HepG2 (cell line): ENCODE data around the gene FKBP14. TPM values are rescaled to one million over a fixed set of nuclear protein-coding genes. Genes with fewer than 3 reads are reported as not detected.

ENCODE experiments used
- ATAC-seq: fragments of 200-7000 bp; cut with Tn5 transposase; 3 replicates; pipeline ENCODE4 v1.9.1; 2020; ENCODE audit warnings: mild to moderate bottlenecking, moderate library complexity
- Bru-seq: library from RNA; stranded (reverse); fragments of 400-500 nt; gene quantifications from one replicate; lab custom pipeline; 2021; lab: Mats Ljungman, UMichigan
- BruChase-seq, 2 experiments: library from RNA; stranded (reverse); fragments of 400-500 nt; gene quantifications; one replicate each; lab custom pipeline; 2021; lab: Mats Ljungman, UMichigan
- BruUV-seq: library from RNA; stranded (reverse); fragments of 400-500 nt; replicated peaks from 2 replicates; lab custom pipeline; 2021; lab: Mats Ljungman, UMichigan
- CTCF ChIA-PET: fragments of 300-600 bp; formaldehyde crosslinking; extraction: SDS; loops from one replicate; lab custom pipeline; 2021; ENCODE audit warnings: low total read pairs, inconsistent platforms, low intra/inter-chr PET ratio; lab: Yijun Ruan, JAX
- POLR2A ChIA-PET: fragments of 350-600 bp; sonication (Branson Sonifier 250); formaldehyde crosslinking; loops from one replicate; lab custom pipeline; 2020; ENCODE audit warnings: antibody characterized with exemption, inconsistent platforms; lab: Yijun Ruan, JAX
- DNase-seq: peaks from one replicate; pipeline ENCODE4 v3.0.0-alpha.2; 2015; ENCODE audit warnings: low spot score
- FAIRE-seq: peaks from 3 replicates; lab custom pipeline; 2011; peaks lifted over from hg19 to GRCh38; lab: Jason Lieb, UNC
- H2AFZ ChIP-seq: one replicate; pipeline ENCODE4 v1.6.1; 2011; ENCODE audit warnings: low read length, inconsistent platforms
- H3K27ac ChIP-seq: fragments of 300-600 bp; 3 replicates; pipeline ENCODE4 v1.8.0; 2011; ENCODE audit warnings: mixed run types, mild to moderate bottlenecking, mixed read lengths, low read length, inconsistent platforms; ENCODE audit not compliant: insufficient read depth; ENCODE audit errors: extremely low read length
- H3K27me3 ChIP-seq, 2 experiments: fragments of 200-600 bp in 1 of 2; 2 replicates in 1 of 2; 3 replicates in 1 of 2; pipeline versions ENCODE4 v1.6.0 to v1.8.0; 2011; ENCODE audit warnings: low read length in 2 of 2, mild to moderate bottlenecking in 2 of 2, moderate library complexity in 2 of 2, inconsistent platforms in 1 of 2; ENCODE audit not compliant: insufficient read depth in 2 of 2, control insufficient read depth in 1 of 2
- H3K36me3 ChIP-seq, 2 experiments: fragments of 200-600 bp in 1 of 2; replicated peaks in 1 of 2; 2 replicates in 1 of 2; 3 replicates in 1 of 2; pipeline versions ENCODE4 v1.5.1 to v1.8.0; 2011; ENCODE audit warnings: low read length in 2 of 2, inconsistent platforms in 1 of 2; ENCODE audit not compliant: insufficient read depth in 2 of 2, control insufficient read depth in 1 of 2
- H3K4me1 ChIP-seq: 2 replicates; pipeline ENCODE4 v1.5.1; 2012; ENCODE audit warnings: low read length, inconsistent platforms; ENCODE audit not compliant: insufficient read depth
- H3K4me2 ChIP-seq: 2 replicates; pipeline ENCODE4 v1.6.0; 2011; ENCODE audit warnings: low read depth, low read length, inconsistent platforms
- H3K4me3 ChIP-seq, 3 experiments: fragments of 200-600 bp in 1 of 3; sonication (generic), shearing (Covaris generic) in 1 of 3; replicated peaks in 1 of 3; 2 replicates each; pipeline ENCODE4 v1.5.1; 2011 to 2016; ENCODE audit warnings: low read length in 3 of 3, inconsistent platforms in 2 of 3, low read depth in 2 of 3, mild to moderate bottlenecking in 2 of 3, control low read depth in 1 of 3, mixed read lengths in 1 of 3; ENCODE audit not compliant: insufficient read depth in 1 of 3
- H3K79me2 ChIP-seq: one replicate; pipeline ENCODE4 v1.6.1; 2011; ENCODE audit warnings: low read length, inconsistent platforms; ENCODE audit not compliant: insufficient read depth
- H3K9ac ChIP-seq: 2 replicates; pipeline ENCODE4 v1.6.0; 2011; ENCODE audit warnings: mild to moderate bottlenecking, low read depth, low read length, inconsistent platforms; ENCODE audit not compliant: insufficient read depth
- H3K9me3 ChIP-seq: 2 replicates; pipeline ENCODE4 v1.5.1; 2012; ENCODE audit warnings: mild to moderate bottlenecking, low read length
- H4K20me1 ChIP-seq: 2 replicates; pipeline ENCODE4 v1.6.0; 2011; ENCODE audit warnings: inconsistent platforms, mild to moderate bottlenecking, low read length, moderate library complexity; ENCODE audit not compliant: insufficient read depth
- BHLHE40 ChIP-seq: IDR thresholded peaks from 2 replicates; pipeline ENCODE4 v1.6.1; 2011; ENCODE audit warnings: low read length, improper control_type of control experiment
- CAMTA2 ChIP-seq: sonication (generic); formaldehyde crosslinking; IDR thresholded peaks from 2 replicates; pipeline ENCODE4 v1.4.0; 2020; ENCODE audit warnings: mild to moderate bottlenecking, missing genetic modification reagents, borderline replicate concordance
- HNF4A ChIP-seq: sonication (generic); formaldehyde crosslinking; IDR thresholded peaks from 2 replicates; pipeline ENCODE4 v1.4.0; 2020; ENCODE audit warnings: missing genetic modification reagents
- KLF11 ChIP-seq: IDR thresholded peaks from 2 replicates; pipeline ENCODE4 v1.6.1; 2016; ENCODE audit warnings: missing compliant biosample characterization
- KMT2B ChIP-seq: IDR thresholded peaks from 2 replicates; pipeline ENCODE4 v1.6.1; 2016; ENCODE audit warnings: missing genetic modification reagents, missing compliant biosample characterization
- PHF20 ChIP-seq: sonication (generic); formaldehyde crosslinking; IDR thresholded peaks from 2 replicates; pipeline ENCODE4 v1.5.0; 2020; ENCODE audit warnings: mild to moderate bottlenecking, missing genetic modification reagents
- SIN3A ChIP-seq: IDR thresholded peaks from 2 replicates; pipeline ENCODE4 v1.6.1; 2011; ENCODE audit warnings: low read depth, mild to moderate bottlenecking, control low read depth, low read length, borderline replicate concordance
- SIN3B ChIP-seq: fragments of 150-350 bp; IDR thresholded peaks from 2 replicates; pipeline ENCODE4 v1.6.1; 2014; ENCODE audit warnings: low read length
- SIX1 ChIP-seq: sonication (generic); formaldehyde crosslinking; IDR thresholded peaks from 2 replicates; pipeline ENCODE4 v1.4.0; 2020; ENCODE audit warnings: missing genetic modification reagents, borderline replicate concordance
- SPEN ChIP-seq: sonication (generic); formaldehyde crosslinking; IDR thresholded peaks from 2 replicates; pipeline ENCODE4 v1.5.1; 2020; ENCODE audit warnings: low read depth, mild to moderate bottlenecking, missing genetic modification reagents
- ZC3H13 ChIP-seq: sonication (generic); formaldehyde crosslinking; IDR thresholded peaks from 2 replicates; pipeline ENCODE4 v1.8.1; 2023; ENCODE audit warnings: mild to moderate bottlenecking, missing genetic modification reagents, moderate library complexity
- ZKSCAN8 ChIP-seq: IDR thresholded peaks from 2 replicates; pipeline ENCODE4 v1.6.1; 2016; ENCODE audit warnings: borderline replicate concordance, missing genetic modification reagents, missing compliant biosample characterization
- ZMYM3 ChIP-seq: sonication (generic); formaldehyde crosslinking; IDR thresholded peaks from 2 replicates; pipeline ENCODE4 v1.5.1; 2020; ENCODE audit warnings: mild to moderate bottlenecking, missing genetic modification reagents
- ZNF556 ChIP-seq: sonication (generic); formaldehyde crosslinking; IDR thresholded peaks from 2 replicates; pipeline ENCODE4 v1.4.0; 2020; ENCODE audit warnings: mild to moderate bottlenecking, missing genetic modification reagents, borderline replicate concordance
- ZSCAN12 ChIP-seq: sonication (generic); formaldehyde crosslinking; IDR thresholded peaks from 2 replicates; pipeline ENCODE4 v1.9.0; 2021; ENCODE audit warnings: mild to moderate bottlenecking, missing genetic modification reagents
- WGBS: methylation state at CpG from one replicate; pipeline ENCODE4 v1.1.6; 2017; ENCODE audit warnings: low lambda C conversion rate; 5-methylcytosine and 5-hydroxymethylcytosine counted together
- in situ Hi-C: cut with HindIII; loops from 2 replicates; pipeline ENCODE4 v1.10.0; 2017; ENCODE audit warnings: low pct_unique_long_range_greater_than_20kb; ENCODE audit not compliant: extremely low pct_ligation_motif_present
- intact Hi-C: fragments of 100-400 bp; cut with micrococcal nuclease; formaldehyde crosslinking; loops from one replicate; pipeline ENCODE4 v1.10.0; 2022; ENCODE audit not compliant: unreplicated experiment
- long read RNA-seq, 2 experiments: library from RNA in 1 of 2; library from polyadenylated mRNA in 1 of 2; stranded (forward) in 1 of 2; unstranded in 1 of 2; transcript quantifications; one replicate each; pipeline ENCODE4 v2.0.0, GENCODE V29; 2019 to 2022
- polyA minus RNA-seq, 3 experiments: library from RNA; depleted of rRNA, polyadenylated mRNA; stranded (reverse); fragments of >200 nt; gene quantifications; 2 replicates each; pipeline ENCODE4 v1.2.3, GENCODE V29; 2011; ENCODE audit warnings: low replicate concordance in 1 of 3
- polyA plus RNA-seq, 8 experiments: library from polyadenylated mRNA; depleted of rRNA in 3 of 8; stranded (reverse) in 7 of 8; unstranded in 1 of 8; fragments of >200 nt; fragmentation: Illumina TruSeq in 4 of 8; extraction: Trizol in 4 of 8; gene quantifications; 2 replicates each; pipeline versions ENCODE4 v1.2.1 to v1.2.3, GENCODE V29; 2011 to 2016; ENCODE audit warnings: low read depth in 4 of 8, missing spikeins in 1 of 8, mixed read lengths in 1 of 8; ENCODE audit not compliant: insufficient read depth in 1 of 8
- total RNA-seq, 5 experiments: library from RNA; depleted of rRNA; stranded (reverse); fragments of >200 nt; fragmentation: Illumina TruSeq; extraction: Trizol; gene quantifications; 2 replicates each; pipeline ENCODE4 v1.2.3, GENCODE V29; 2016; ENCODE audit warnings: low read depth in 1 of 5
- TF ChIP-seq, protein P1 (sequence below): sonication (generic); formaldehyde crosslinking; IDR thresholded peaks from 2 replicates; pipeline ENCODE4 v1.5.1; 2020; ENCODE audit warnings: missing genetic modification reagents, mild to moderate bottlenecking, borderline replicate concordance

FKBP14 gene, protein sequence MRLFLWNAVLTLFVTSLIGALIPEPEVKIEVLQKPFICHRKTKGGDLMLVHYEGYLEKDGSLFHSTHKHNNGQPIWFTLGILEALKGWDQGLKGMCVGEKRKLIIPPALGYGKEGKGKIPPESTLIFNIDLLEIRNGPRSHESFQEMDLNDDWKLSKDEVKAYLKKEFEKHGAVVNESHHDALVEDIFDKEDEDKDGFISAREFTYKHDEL
- total RNA-seq (2016; rRNA removed; fragmentation: Illumina TruSeq; extraction: Trizol) (20.2 and 32.3 TPM in 2 replicates), polyA plus RNA-seq (2011; rRNA removed) (14.2 and 20.0 TPM in 2 replicates), polyA minus RNA-seq (2011; rRNA and poly(A)+ RNA removed; ENCODE audit: low replicate concordance) (5.7 and 13.0 TPM in 2 replicates), Bru-seq, nascent RNA (percentile 85 among the genes with signal in this experiment), BruChase-seq, experiment 1, labeled RNA remaining after a 6-hour chase (percentile 90 among the genes with signal in this experiment), BruChase-seq, experiment 2, labeled RNA remaining after a 2-hour chase (percentile 85 among the genes with signal in this experiment)
- total RNA-seq (2016; cell fraction: cytosol; rRNA removed; fragmentation: Illumina TruSeq; extraction: Trizol; ENCODE audit: low read depth): 1.4 and 2.1 TPM in 2 replicates
- total RNA-seq (2016; cell fraction: insoluble cytoplasmic fraction; rRNA removed; fragmentation: Illumina TruSeq; extraction: Trizol): 24.8 and 33.7 TPM in 2 replicates
- 6.5 and 7.2 TPM in 2 replicates for total RNA-seq (2016; cell fraction: membrane; rRNA removed; fragmentation: Illumina TruSeq; extraction: Trizol)
- total RNA-seq (2016; cell fraction: nucleus; rRNA removed; fragmentation: Illumina TruSeq; extraction: Trizol): 42.5 and 43.1 TPM in 2 replicates
- 9.5 and 13.3 TPM in 2 replicates for polyA plus RNA-seq (2011; cell fraction: cytosol; rRNA removed)
- polyA plus RNA-seq (2011; cell fraction: nucleus; rRNA removed): 3.2 and 4.0 TPM in 2 replicates
- polyA plus RNA-seq (2012): 16.2 and 17.4 TPM in 2 replicates
- 0.87 and 1.7 TPM in 2 replicates for polyA plus RNA-seq (2016; cell fraction: cytosol; fragmentation: Illumina TruSeq; extraction: Trizol; ENCODE audit: low read depth)
- polyA plus RNA-seq (2016; cell fraction: insoluble cytoplasmic fraction; fragmentation: Illumina TruSeq; extraction: Trizol; ENCODE audit: low read depth): 14.3 and 18.2 TPM in 2 replicates
- 3.0 and 3.7 TPM in 2 replicates for polyA plus RNA-seq (2016; cell fraction: membrane; fragmentation: Illumina TruSeq; extraction: Trizol; ENCODE audit: low read depth)
- 40.4 and 40.5 TPM in 2 replicates for polyA plus RNA-seq (2016; cell fraction: nucleus; fragmentation: Illumina TruSeq; extraction: Trizol; ENCODE audit: insufficient read depth, low read depth)
- polyA minus RNA-seq (2011; cell fraction: cytosol; rRNA and poly(A)+ RNA removed): 12.8 TPM in 2 replicates
- polyA minus RNA-seq (2011; cell fraction: nucleus; rRNA and poly(A)+ RNA removed): 17.7 and 17.8 TPM in 2 replicates
- long read RNA-seq, experiment 1, full-length matches to known transcripts: 37 of 37 reads
- long read RNA-seq, experiment 1, partial matches to known transcripts: 0 of 37 reads
- long read RNA-seq, experiment 1, other reads (novel, unspliced or antisense): 0 of 37 reads
- long read RNA-seq, experiment 2, full-length matches to known transcripts: 4 of 34 reads
- long read RNA-seq, experiment 2, partial matches to known transcripts: 0 of 34 reads
- long read RNA-seq, experiment 2, other reads (novel, unspliced or antisense): 30 of 34 reads

DNA sequence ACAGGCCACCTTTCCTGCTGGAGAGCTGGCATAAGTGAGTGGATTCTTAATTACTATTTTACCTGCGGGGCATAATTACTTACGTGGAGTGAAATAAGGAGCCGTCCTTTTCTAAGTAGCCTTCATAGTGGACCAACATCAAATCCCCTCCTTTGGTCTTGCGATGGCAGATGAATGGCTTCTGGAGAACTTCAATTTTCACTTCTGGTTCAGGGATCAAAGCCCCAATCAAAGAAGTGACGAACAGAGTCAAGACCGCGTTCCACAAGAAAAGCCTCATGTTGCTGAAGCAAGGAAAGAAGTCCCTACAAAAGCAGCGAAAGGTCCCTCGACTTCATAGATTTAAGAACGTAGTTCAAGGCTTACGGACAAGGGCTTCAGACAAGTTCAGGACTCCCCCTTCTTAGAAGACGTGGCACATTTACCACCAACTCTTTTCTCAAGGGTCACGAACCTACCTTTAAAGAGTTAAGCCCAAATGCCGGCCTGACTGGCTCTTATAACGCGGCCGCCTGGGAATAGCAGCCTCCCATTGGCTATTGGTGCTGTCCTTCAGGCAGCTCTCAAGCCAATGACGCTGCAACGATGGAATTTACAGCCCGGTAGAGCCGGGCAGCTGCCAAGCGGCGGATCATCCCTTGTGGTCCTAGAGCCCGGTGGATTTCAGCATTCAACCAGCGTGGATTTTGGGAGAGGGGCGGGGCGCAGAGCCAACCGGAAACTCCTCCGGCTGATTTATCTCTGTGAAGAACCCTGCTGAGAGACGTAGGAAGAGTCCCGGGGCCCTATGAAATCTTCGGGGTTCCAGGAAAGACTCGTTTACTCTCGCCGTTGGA is at the start of gene FKBP14:
FKBP14 (minus strand) TSS at position 474 of the 836 bp plus-strand sequence; CDS start at position 280, 194 bp downstream.
- no peaks in the 10 kb centered on the region; a peak in 1 of 5 replicates for H3K27me3 ChIP-seq
- ChIA-PET CTCF (no interaction called here), POLR2A (interaction anchor here (2.3 to 2.9 kb wide), 2 partner anchors 37 to 39 kb away, joined by 10 to 22 read pairs; partner anchors contain the start of gene SCRN1)
- in situ Hi-C loops: loop anchor here (5.0 kb wide), 1 partner anchor 39 kb away; the partner anchor contains the start of gene SCRN1
- peak within 1 kb of the TSS; percentile 82 to 96 (median 95) for H3K4me3 ChIP-seq
- FAIRE-seq (peak; percentile 85), DNase-seq (peak; percentile 98), ATAC-seq (peak; percentile 89)
- peaks cover 52% of the 10 kb centered on the region for H3K4me1 ChIP-seq
- peak within 1 kb of the TSS; percentile 96 for H2AFZ ChIP-seq
- peak within 1 kb of the TSS; percentile 89 for H3K27ac ChIP-seq
- peaks cover 72% of the 10 kb centered on the region for H3K79me2 ChIP-seq
- intact Hi-C loops: no loop called here
- no peaks in the 10 kb centered on the region for H3K9me3 ChIP-seq
- peak within 1 kb of the TSS; percentile 82 for H3K9ac ChIP-seq
- peak within 1 kb of the TSS; percentile 91 for H3K4me2 ChIP-seq
- H3K36me3 ChIP-seq: peaks cover 0 to 7% of the 10 kb centered on the region in 2 experiments; a peak in 1 of 5 replicates
- peaks cover 11% of the 10 kb centered on the region for H4K20me1 ChIP-seq
- under 1% methylated on average over 16 of the region's 35 CpGs for WGBS
- TSS peak; percentile 83 for BruUV-seq
- TF ChIP-seq SIN3B: peak; percentile 47; the same call in 1 of the 2 replicates
- TF ChIP-seq HNF4A (CRISPR knock-in tag): no peak
- no peak for TF ChIP-seq ZC3H13 (CRISPR knock-in tag)
- no peak for TF ChIP-seq BHLHE40
- peak; percentile 90 for TF ChIP-seq SIN3A
- TF ChIP-seq ZMYM3: peak; percentile 65; the same call in 1 of the 2 replicates
- TF ChIP-seq PHF20 (CRISPR knock-in tag): peak; percentile 64
- 0 out of 2 replicates have a peak, but pooled peaks have one; percentile 43 for TF ChIP-seq ZKSCAN8 (CRISPR knock-in tag)
- TF ChIP-seq, protein P1, sequence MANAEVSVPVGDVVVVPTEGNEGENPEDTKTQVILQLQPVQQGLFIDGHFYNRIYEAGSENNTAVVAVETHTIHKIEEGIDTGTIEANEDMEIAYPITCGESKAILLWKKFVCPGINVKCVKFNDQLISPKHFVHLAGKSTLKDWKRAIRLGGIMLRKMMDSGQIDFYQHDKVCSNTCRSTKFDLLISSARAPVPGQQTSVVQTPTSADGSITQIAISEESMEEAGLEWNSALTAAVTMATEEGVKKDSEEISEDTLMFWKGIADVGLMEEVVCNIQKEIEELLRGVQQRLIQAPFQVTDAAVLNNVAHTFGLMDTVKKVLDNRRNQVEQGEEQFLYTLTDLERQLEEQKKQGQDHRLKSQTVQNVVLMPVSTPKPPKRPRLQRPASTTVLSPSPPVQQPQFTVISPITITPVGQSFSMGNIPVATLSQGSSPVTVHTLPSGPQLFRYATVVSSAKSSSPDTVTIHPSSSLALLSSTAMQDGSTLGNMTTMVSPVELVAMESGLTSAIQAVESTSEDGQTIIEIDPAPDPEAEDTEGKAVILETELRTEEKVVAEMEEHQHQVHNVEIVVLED (CRISPR knock-in tag): peak; percentile 31; the same call in 1 of the 2 replicates
- TF ChIP-seq ZSCAN12: no peak
- peak; percentile 54; the same call in 1 of the 2 replicates for TF ChIP-seq KLF11 (CRISPR knock-in tag)
- no peak for TF ChIP-seq SPEN (CRISPR knock-in tag)
- 0 out of 2 replicates have a peak, but pooled peaks have one; percentile 15 for TF ChIP-seq SIX1 (CRISPR knock-in tag)
- peak; percentile 73; the same call in 1 of the 2 replicates for TF ChIP-seq ZNF556
- TF ChIP-seq CAMTA2 (CRISPR knock-in tag): no peak
- TF ChIP-seq KMT2B (CRISPR knock-in tag): peak; percentile 81; the same call in 1 of the 2 replicates
